H9 (cell line): ENCODE results near the gene SLC5A12. TPM values are rescaled to one million over a fixed set of nuclear protein-coding genes. Genes with fewer than 3 reads are reported as not detected.

Experiments used
- DNase-seq: peaks from one replicate; pipeline ENCODE4 v3.0.0-alpha.2; 2017
- H2AFZ ChIP-seq: one replicate; pipeline ENCODE4 v1.6.1; 2013; ENCODE audit warnings: mild to moderate bottlenecking, low read length, control low read depth, moderate library complexity
- H2AK5ac ChIP-seq: 2 replicates; pipeline ENCODE4 v1.6.1; 2013; ENCODE audit warnings: low read length, control low read depth, mixed read lengths; ENCODE audit not compliant: insufficient read length
- H2BK120ac ChIP-seq: one replicate; pipeline ENCODE4 v1.6.1; 2013; ENCODE audit warnings: low read depth, mild to moderate bottlenecking, low read length, control low read depth, inconsistent platforms; ENCODE audit not compliant: poor library complexity, severe bottlenecking
- H2BK12ac ChIP-seq: 2 replicates; pipeline ENCODE4 v1.6.1; 2013; ENCODE audit warnings: low read length, control low read depth, mixed read lengths, low read depth; ENCODE audit not compliant: insufficient read length
- H2BK15ac ChIP-seq: 2 replicates; pipeline ENCODE4 v1.6.1; 2013; ENCODE audit warnings: low read depth, low read length, control low read depth
- H2BK20ac ChIP-seq: one replicate; pipeline ENCODE4 v1.6.1; 2013; ENCODE audit warnings: low read depth, mild to moderate bottlenecking, low read length, control low read depth, inconsistent platforms; ENCODE audit not compliant: poor library complexity, severe bottlenecking
- H2BK5ac ChIP-seq: 2 replicates; pipeline ENCODE4 v1.6.1; 2013; ENCODE audit warnings: low read length, control low read depth, mixed read lengths; ENCODE audit not compliant: insufficient read length
- H3K14ac ChIP-seq: 2 replicates; pipeline ENCODE4 v1.6.1; 2013; ENCODE audit warnings: low read length, control low read depth; ENCODE audit not compliant: insufficient read depth
- H3K18ac ChIP-seq: 2 replicates; pipeline ENCODE4 v1.6.1; 2013; ENCODE audit warnings: low read depth, mild to moderate bottlenecking, mixed read lengths, low read length, control low read depth; ENCODE audit not compliant: insufficient read length
- H3K23ac ChIP-seq: 2 replicates; pipeline ENCODE4 v1.6.1; 2013; ENCODE audit warnings: low read length, control low read depth, mixed read lengths, low read depth; ENCODE audit not compliant: insufficient read length
- H3K23me2 ChIP-seq: 2 replicates; pipeline ENCODE4 v1.6.1; 2013; ENCODE audit warnings: low read depth, mild to moderate bottlenecking, mixed read lengths, low read length, control low read depth; ENCODE audit not compliant: insufficient read length, poor library complexity, severe bottlenecking
- H3K27ac ChIP-seq: 2 replicates; pipeline ENCODE4 v1.5.1; 2013; ENCODE audit warnings: low read length, control low read depth, mixed read lengths, low read depth; ENCODE audit not compliant: insufficient read length
- H3K27me3 ChIP-seq: 2 replicates; pipeline ENCODE4 v1.6.1; 2013; ENCODE audit warnings: low read length, control low read depth, inconsistent platforms; ENCODE audit not compliant: insufficient read depth
- H3K4ac ChIP-seq: 2 replicates; pipeline ENCODE4 v1.6.1; 2013; ENCODE audit warnings: low read depth, mild to moderate bottlenecking, control low read depth, inconsistent platforms, low read length, moderate library complexity
- H3K4me1 ChIP-seq: 2 replicates; pipeline ENCODE4 v1.6.1; 2013; ENCODE audit warnings: low read length, control low read depth, inconsistent platforms; ENCODE audit not compliant: insufficient read depth
- H3K4me2 ChIP-seq: 2 replicates; pipeline ENCODE4 v1.6.1; 2013; ENCODE audit warnings: low read length, control low read depth, mixed read lengths; ENCODE audit not compliant: insufficient read length, insufficient read depth
- H3K56ac ChIP-seq: 2 replicates; pipeline ENCODE4 v1.6.1; 2013; ENCODE audit warnings: low read depth, mild to moderate bottlenecking, mixed read lengths, low read length, control low read depth; ENCODE audit not compliant: insufficient read length
- H3K79me1 ChIP-seq: 2 replicates; pipeline ENCODE4 v1.6.1; 2013; ENCODE audit warnings: low read depth, mild to moderate bottlenecking, moderate library complexity, low read length, control low read depth, inconsistent platforms; ENCODE audit not compliant: insufficient read depth, poor library complexity, severe bottlenecking
- H3K79me2 ChIP-seq: 2 replicates; pipeline ENCODE4 v1.6.1; 2013; ENCODE audit warnings: low read length, control low read depth, inconsistent platforms; ENCODE audit not compliant: insufficient read depth
- H3K9ac ChIP-seq: 2 replicates; pipeline ENCODE4 v1.6.1; 2013; ENCODE audit warnings: low read length, control low read depth, mixed read lengths; ENCODE audit not compliant: insufficient read length; ENCODE audit errors: extremely low read depth
- H3K9me3 ChIP-seq: one replicate; pipeline ENCODE4 v1.6.1; 2013; ENCODE audit warnings: low read depth, low read length, inconsistent platforms; ENCODE audit not compliant: control insufficient read depth
- H3T11ph ChIP-seq: one replicate; pipeline ENCODE4 v1.6.1; 2013; ENCODE audit warnings: mild to moderate bottlenecking, low read length, control low read depth, inconsistent platforms
- H4K20me1 ChIP-seq: one replicate; pipeline ENCODE4 v1.6.1; 2013; ENCODE audit not compliant: control insufficient read depth, insufficient read length, insufficient read depth
- H4K5ac ChIP-seq: 2 replicates; pipeline ENCODE4 v1.6.1; 2013; ENCODE audit warnings: low read depth, mild to moderate bottlenecking, mixed read lengths, low read length, control low read depth; ENCODE audit not compliant: insufficient read length
- H4K8ac ChIP-seq: replicated peaks from 2 replicates; pipeline ENCODE4 v1.6.1; 2013; ENCODE audit warnings: low read length, control low read depth, mixed read lengths, low read depth; ENCODE audit not compliant: insufficient read length
- H4K91ac ChIP-seq: 2 replicates; pipeline ENCODE4 v1.6.1; 2013; ENCODE audit warnings: low read depth, mild to moderate bottlenecking, moderate library complexity, mixed read lengths, low read length, control low read depth; ENCODE audit not compliant: insufficient read length
- H3K27ac Mint-ChIP-seq, 3 experiments: 2 replicates in 2 of 3; 3 replicates in 1 of 3; pipeline ENCODE4 v1.8.0; 2020 to 2021; ENCODE audit warnings: mixed read lengths in 3 of 3, mild to moderate bottlenecking in 1 of 3, moderate library complexity in 1 of 3
- H3K27me3 Mint-ChIP-seq: 2 replicates; pipeline ENCODE4 v1.8.0; 2021; ENCODE audit warnings: low read depth, mild to moderate bottlenecking, moderate library complexity, mixed read lengths
- H3K36me3 Mint-ChIP-seq, 3 experiments: 2 replicates in 2 of 3; 3 replicates in 1 of 3; pipeline ENCODE4 v1.8.0; 2020 to 2021; ENCODE audit warnings: low read depth in 3 of 3, mixed read lengths in 3 of 3; ENCODE audit not compliant: insufficient read depth in 1 of 3
- H3K4me1 Mint-ChIP-seq, 2 experiments: 2 replicates each; pipeline ENCODE4 v1.8.0; 2020; ENCODE audit warnings: mixed read lengths in 2 of 2
- H3K4me3 Mint-ChIP-seq, 2 experiments: 2 replicates in 1 of 2; 3 replicates in 1 of 2; pipeline ENCODE4 v1.8.0; 2020 to 2021; ENCODE audit warnings: mild to moderate bottlenecking in 2 of 2, mixed read lengths in 2 of 2, moderate library complexity in 1 of 2
- H3K9me3 Mint-ChIP-seq, 2 experiments: 2 replicates in 1 of 2; 3 replicates in 1 of 2; pipeline ENCODE4 v1.8.0; 2020; ENCODE audit warnings: mild to moderate bottlenecking in 2 of 2, mixed read lengths in 2 of 2, moderate library complexity in 1 of 2
- WGBS: extraction: QIAGEN DNeasy Blood & Tissue Kit; methylation state at CpG from one replicate; pipeline ENCODE4 v1.1.7; 2013; ENCODE audit warnings: missing lambda C conversion rate, low lambda C conversion rate, mixed read lengths; ENCODE audit not compliant: insufficient read length; ENCODE audit errors: extremely low coverage; 5-methylcytosine and 5-hydroxymethylcytosine counted together
- total RNA-seq: library from RNA; stranded (reverse); gene quantifications from 2 replicates; pipeline ENCODE4 v1.2.1, GENCODE V29; 2021
- TF ChIP-seq, protein P1 (sequence below): fragments of 200-600 bp; sonication (generic); conservative IDR thresholded peaks from 3 replicates; pipeline ENCODE4 v1.8.0; 2021; ENCODE audit warnings: antibody characterized with exemption, mild to moderate bottlenecking

The SLC5A12 gene
- total RNA-seq, 1 experiment from 2014 or later: 2.7 TPM

- Mint-ChIP-seq H3K36me3 (no peaks in the 10 kb centered on the region), H3K4me1 (no peaks in the 10 kb centered on the region), H3K4me3 (no peak overlapping the region), H3K27me3 (no peaks in the 10 kb centered on the region), H3K27ac (no peak overlapping the region), H3K9me3 (no peaks in the 10 kb centered on the region)
- Histone ChIP-seq H3K4me2 (no peak overlapping the region), H4K5ac (no peak overlapping the region), H3T11ph (no peak overlapping the region), H3K9ac (no peak overlapping the region), H3K4me1 (no peaks in the 10 kb centered on the region), H3K4ac (no peak overlapping the region), H2AK5ac (no peak overlapping the region), H4K8ac (no peak overlapping the region), H3K23me2 (no peaks in the 10 kb centered on the region), H3K23ac (no peak overlapping the region), H2BK5ac (no peak overlapping the region), H3K27me3 (no peaks in the 10 kb centered on the region), H3K79me1 (no peaks in the 10 kb centered on the region), H2BK12ac (no peak overlapping the region), H3K56ac (no peak overlapping the region), H2BK20ac (no peak overlapping the region), H2BK15ac (no peak overlapping the region), H3K27ac (no peak overlapping the region), H3K14ac (no peak overlapping the region), H3K9me3 (no peaks in the 10 kb centered on the region), H2BK120ac (no peak overlapping the region), H3K18ac (no peak overlapping the region), H4K91ac (no peak overlapping the region), H4K20me1 (no peaks in the 10 kb centered on the region), H3K79me2 (no peaks in the 10 kb centered on the region), H2AFZ (no peak overlapping the region)
- DNase-seq: no peak
- TF ChIP-seq, protein P1, sequence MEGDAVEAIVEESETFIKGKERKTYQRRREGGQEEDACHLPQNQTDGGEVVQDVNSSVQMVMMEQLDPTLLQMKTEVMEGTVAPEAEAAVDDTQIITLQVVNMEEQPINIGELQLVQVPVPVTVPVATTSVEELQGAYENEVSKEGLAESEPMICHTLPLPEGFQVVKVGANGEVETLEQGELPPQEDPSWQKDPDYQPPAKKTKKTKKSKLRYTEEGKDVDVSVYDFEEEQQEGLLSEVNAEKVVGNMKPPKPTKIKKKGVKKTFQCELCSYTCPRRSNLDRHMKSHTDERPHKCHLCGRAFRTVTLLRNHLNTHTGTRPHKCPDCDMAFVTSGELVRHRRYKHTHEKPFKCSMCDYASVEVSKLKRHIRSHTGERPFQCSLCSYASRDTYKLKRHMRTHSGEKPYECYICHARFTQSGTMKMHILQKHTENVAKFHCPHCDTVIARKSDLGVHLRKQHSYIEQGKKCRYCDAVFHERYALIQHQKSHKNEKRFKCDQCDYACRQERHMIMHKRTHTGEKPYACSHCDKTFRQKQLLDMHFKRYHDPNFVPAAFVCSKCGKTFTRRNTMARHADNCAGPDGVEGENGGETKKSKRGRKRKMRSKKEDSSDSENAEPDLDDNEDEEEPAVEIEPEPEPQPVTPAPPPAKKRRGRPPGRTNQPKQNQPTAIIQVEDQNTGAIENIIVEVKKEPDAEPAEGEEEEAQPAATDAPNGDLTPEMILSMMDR: no peak
- no CpG with 5 or more reads among the region's 5 CpGs for WGBS
Observed at GRCh38 chr11:26712497-26712896, 9.4 kb downstream of the SLC5A12 start.
